GM19025 (cell line): Measurements from ENCODE around the gene GNRH2.

Experiments used
- ATAC-seq: cut with Tn5 transposase; IDR thresholded peaks from one replicate; pipeline ENCODE4 v1.9.1; 2021; ENCODE audit warnings: mild to moderate bottlenecking, low read depth, moderate library complexity; ENCODE audit not compliant: unreplicated experiment

Gene GNRH2

GRCh38 chr20:3094848-3095629 is 51.6 kb downstream of the GNRH2 start:
- no peak for ATAC-seq
